ENCODE results near the gene LTBP3.
"Not testable (repeated sequence)": the region's sequence is repeated elsewhere in the genome, so short reads cannot be mapped to it uniquely, and the experiment has no call there.

GRCh38 chr11:65518941-65519549 lies 39.1 kb downstream of the LTBP3 start:
- TF ChIP-seq, protein P1, sequence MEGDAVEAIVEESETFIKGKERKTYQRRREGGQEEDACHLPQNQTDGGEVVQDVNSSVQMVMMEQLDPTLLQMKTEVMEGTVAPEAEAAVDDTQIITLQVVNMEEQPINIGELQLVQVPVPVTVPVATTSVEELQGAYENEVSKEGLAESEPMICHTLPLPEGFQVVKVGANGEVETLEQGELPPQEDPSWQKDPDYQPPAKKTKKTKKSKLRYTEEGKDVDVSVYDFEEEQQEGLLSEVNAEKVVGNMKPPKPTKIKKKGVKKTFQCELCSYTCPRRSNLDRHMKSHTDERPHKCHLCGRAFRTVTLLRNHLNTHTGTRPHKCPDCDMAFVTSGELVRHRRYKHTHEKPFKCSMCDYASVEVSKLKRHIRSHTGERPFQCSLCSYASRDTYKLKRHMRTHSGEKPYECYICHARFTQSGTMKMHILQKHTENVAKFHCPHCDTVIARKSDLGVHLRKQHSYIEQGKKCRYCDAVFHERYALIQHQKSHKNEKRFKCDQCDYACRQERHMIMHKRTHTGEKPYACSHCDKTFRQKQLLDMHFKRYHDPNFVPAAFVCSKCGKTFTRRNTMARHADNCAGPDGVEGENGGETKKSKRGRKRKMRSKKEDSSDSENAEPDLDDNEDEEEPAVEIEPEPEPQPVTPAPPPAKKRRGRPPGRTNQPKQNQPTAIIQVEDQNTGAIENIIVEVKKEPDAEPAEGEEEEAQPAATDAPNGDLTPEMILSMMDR (conservative IDR thresholded peaks at IDR 0.05; ENCODE audit: low read depth, low read length), result not testable (repeated sequence)
- not testable (repeated sequence) for TF ChIP-seq EZH2 (IDR thresholded peaks at IDR 0.05; ENCODE audit: borderline replicate concordance, low read depth, low read length, poor library complexity, severe bottlenecking)
